Activated CD8-positive, alpha-beta memory T cell treated with anti-CD3 and anti-CD28 coated beads for 1 hour (primary cell): ENCODE results near the gene C11orf16.
"Not testable (repeated sequence)": the region's sequence is repeated elsewhere in the genome, so short reads cannot be mapped to it uniquely, and the experiment has no call there.

Experiments
- DNase-seq, 2 donors: peaks; one replicate each; pipeline ENCODE4 v3.0.0-alpha.2; 2020; ENCODE audit warnings: low read depth in 1 of 2; ENCODE audit errors: extremely low read depth in 1 of 2

C11orf16 gene

GRCh38 chr11:8932564-8933180, at the start of gene C11orf16:
Gene C11orf16 (minus strand): TSS chr11:8932947. CDS start chr11:8932308, 639 bp downstream.
- DNase-seq = no peak

- DNase-seq = no peak
Measured at GRCh38 chr11:8980485-8980884, 47.7 kb upstream of the C11orf16 start.

GRCh38 chr11:8979365-8979764, 46.6 kb upstream of the C11orf16 start:
- not testable (repeated sequence) for DNase-seq

GRCh38 chr11:8973121-8973520, 40.4 kb upstream of the C11orf16 start:
- DNase-seq = no peak

- DNase-seq = no peak
Measured at GRCh38 chr11:8971924-8972316, 39.2 kb upstream of the C11orf16 start.

- no peak for DNase-seq
Measured at GRCh38 chr11:8971196-8971923, 38.6 kb upstream of the C11orf16 start.

- DNase-seq = no peak
Measured at GRCh38 chr11:8967184-8967583, 34.4 kb upstream of the C11orf16 start.

GRCh38 chr11:8964324-8965320, 31.9 kb upstream of the C11orf16 start, which contains the start of gene TMEM9B:
Gene TMEM9B (minus strand): TSS chr11:8964442. CDS start chr11:8964313, 129 bp downstream.
- DNase-seq = peak; percentile 21 to 58

GRCh38 chr11:8963569-8964323, 31.0 kb upstream of the C11orf16 start:
- peak; percentile 50 to 63 for DNase-seq

- no peak for DNase-seq
Measured at GRCh38 chr11:8962841-8963240, 30.1 kb upstream of the C11orf16 start.

GRCh38 chr11:8961401-8961800, 28.7 kb upstream of the C11orf16 start:
- DNase-seq = no peak

- DNase-seq = no peak
Measured at GRCh38 chr11:8959546-8960166, 26.9 kb upstream of the C11orf16 start.

- DNase-seq = no peak
Measured at GRCh38 chr11:8956860-8957259, 24.1 kb upstream of the C11orf16 start.

GRCh38 chr11:8948886-8949285, 16.1 kb upstream of the C11orf16 start:
- DNase-seq = no peak

- no peak for DNase-seq
Measured at GRCh38 chr11:8947230-8947943, 14.6 kb upstream of the C11orf16 start.

- DNase-seq = no peak
Measured at GRCh38 chr11:8942518-8943066, 9.8 kb upstream of the C11orf16 start, which contains the start of gene ASCL3. Gene ASCL3 (minus strand): TSS chr11:8943016. CDS start chr11:8938161, 4,855 bp downstream.

GRCh38 chr11:8941341-8942103, 8.8 kb upstream of the C11orf16 start:
- DNase-seq = no peak

GRCh38 chr11:8937659-8938058, 4.9 kb upstream of the C11orf16 start:
- no peak for DNase-seq
